SJSA1 (cell line): Measurements from ENCODE around the gene PPIL1. TPM values are rescaled to one million over a fixed set of nuclear protein-coding genes. Genes with fewer than 3 reads are reported as not detected.

ENCODE experiments used
- total RNA-seq: library from RNA; depleted of rRNA; stranded (reverse); fragments of >200 nt; shearing (Covaris generic); gene quantifications from 2 replicates; pipeline ENCODE4 v1.2.3, GENCODE V29; 2014; rRNA removed

Gene PPIL1
- total RNA-seq, 1 experiment from 2014 or later, result 83.6 TPM

Other genes with a start within 250 kb of the PPIL1 start
- 125 and 133 TPM in 2 replicates for gene CDKN1A, start 196.1 kb downstream of the PPIL1 start, total RNA-seq
- not detected in 2 replicates for gene RAB44, start 177.0 kb downstream of the PPIL1 start, total RNA-seq
- 0.08 TPM in 1 of 2 replicates, not detected in the other for gene CPNE5, start 35.4 kb downstream of the PPIL1 start, total RNA-seq
- gene C6orf89, start 11.1 kb upstream of the PPIL1 start, total RNA-seq, result 33.7 and 47.6 TPM in 2 replicates
- gene PI16, start 79.9 kb upstream of the PPIL1 start, total RNA-seq, result not detected in 2 replicates
- gene MTCH1, start 111.4 kb upstream of the PPIL1 start, total RNA-seq, result 272 and 297 TPM in 2 replicates
- not detected in 2 replicates for gene FGD2, start 130.9 kb upstream of the PPIL1 start, total RNA-seq